Measurements from ENCODE around the gene CFAP210.

Gene CFAP210

DNA sequence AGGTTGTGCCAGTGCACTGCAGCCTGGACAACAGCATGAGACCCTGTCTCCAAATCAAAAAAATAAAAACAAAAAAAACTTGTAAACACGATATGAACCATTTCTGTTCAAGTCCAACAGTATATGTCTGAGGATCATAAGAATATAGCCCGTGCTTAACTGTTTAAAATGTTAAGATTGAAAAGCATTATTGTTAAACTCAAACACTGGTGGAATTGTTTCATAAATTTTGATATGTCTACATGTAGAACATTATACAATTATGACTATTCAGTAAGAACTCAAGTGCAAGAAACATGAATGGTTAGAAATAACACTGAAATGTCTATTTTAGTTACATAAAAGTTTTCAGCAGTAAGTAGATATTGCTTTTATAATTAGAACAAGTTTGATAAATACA, 80.3 kb downstream of the CFAP210 start:
- H3K27ac ChIP-seq (ENCODE audit: low read length): no peak overlapping the region
- TF ChIP-seq EZH2phosphoT487 (IDR thresholded peaks at IDR 0.05; ENCODE audit: low read length) (no peak), EZH2 (optimal IDR thresholded peaks at IDR 0.05; ENCODE audit: low read depth, low read length) (no peak), CTCF (IDR thresholded peaks at IDR 0.05; ENCODE audit: low read length) (no peak)
- H2AFZ ChIP-seq (ENCODE audit: low read length): no peak overlapping the region
- no peaks in the 10 kb centered on the region for H3K9me2 ChIP-seq (replicated peaks; ENCODE audit: insufficient read depth, low read length)
- H3K36me3 ChIP-seq (replicated peaks; ENCODE audit: insufficient read depth, low read length): peaks cover 24% of the 10 kb centered on the region; the same call in 1 of the 2 replicates
- H3K27me3 ChIP-seq (replicated peaks; ENCODE audit: insufficient read depth, low read length): no peaks in the 10 kb centered on the region
- H3K4me1 ChIP-seq (ENCODE audit: low read length): no peaks in the 10 kb centered on the region
- no peak overlapping the region for H3K4me3 ChIP-seq (ENCODE audit: low read length)
- H3K9ac ChIP-seq (ENCODE audit: low read length): no peak overlapping the region
- no peak for DNase-seq
- peaks cover 14% of the 10 kb centered on the region for H3K79me2 ChIP-seq (ENCODE audit: low read length)
- H3F3A ChIP-seq (ENCODE audit: insufficient read depth, low read length): peaks cover 3% of the 10 kb centered on the region; the same call in 1 of the 2 replicates
- H4K20me1 ChIP-seq (ENCODE audit: insufficient read depth, low read length): no peaks in the 10 kb centered on the region
- no peak overlapping the region for H3K4me2 ChIP-seq (ENCODE audit: low read depth, low read length)
- H3K9me3 ChIP-seq (replicated peaks; ENCODE audit: insufficient read depth, low read length): no peaks in the 10 kb centered on the region

DNA sequence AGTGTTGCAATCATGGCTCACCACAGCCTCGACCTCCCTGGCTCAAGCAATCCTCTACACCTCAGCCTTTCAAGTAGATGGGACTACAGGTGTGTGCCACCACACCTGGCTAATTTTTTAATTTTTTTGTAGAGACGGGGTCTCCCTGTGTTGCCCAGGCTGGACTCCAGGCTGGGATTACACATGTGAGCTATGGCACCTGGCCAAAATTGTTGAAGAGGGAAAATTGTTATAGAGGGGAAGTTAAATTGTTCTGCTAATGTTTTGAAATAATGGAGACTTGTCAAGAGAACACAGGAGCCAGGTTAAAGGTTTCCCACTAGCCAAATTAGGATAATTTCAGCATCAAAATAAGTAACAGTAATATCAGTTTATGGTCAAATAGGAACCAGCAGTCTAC, 84.9 kb downstream of the CFAP210 start:
- Histone ChIP-seq H3K36me3 (replicated peaks; ENCODE audit: insufficient read depth, low read length) (peaks cover 22% of the 10 kb centered on the region), H3K27me3 (replicated peaks; ENCODE audit: insufficient read depth, low read length) (no peaks in the 10 kb centered on the region)
- no peak for TF ChIP-seq CTCF (IDR thresholded peaks at IDR 0.05; ENCODE audit: low read length)
- no peak for TF ChIP-seq EZH2phosphoT487 (IDR thresholded peaks at IDR 0.05; ENCODE audit: low read length)
- no peak for TF ChIP-seq EZH2 (optimal IDR thresholded peaks at IDR 0.05; ENCODE audit: low read depth, low read length)

GRCh38 chr2:169599568-169599967, 94.6 kb downstream of the CFAP210 start:
- no peaks in the 10 kb centered on the region for H3K9me3 ChIP-seq (replicated peaks; ENCODE audit: insufficient read depth, low read length)
- no peaks in the 10 kb centered on the region for H3K27me3 ChIP-seq (replicated peaks; ENCODE audit: insufficient read depth, low read length)
- H4K20me1 ChIP-seq (ENCODE audit: insufficient read depth, low read length): peaks cover 19% of the 10 kb centered on the region; the same call in 1 of the 2 replicates
- no peak for TF ChIP-seq EZH2phosphoT487 (IDR thresholded peaks at IDR 0.05; ENCODE audit: low read length)
- TF ChIP-seq CTCF (IDR thresholded peaks at IDR 0.05; ENCODE audit: low read length): no peak
- TF ChIP-seq EZH2 (optimal IDR thresholded peaks at IDR 0.05; ENCODE audit: low read depth, low read length): no peak
- H2AFZ ChIP-seq (ENCODE audit: low read length): no peak overlapping the region
- no peak overlapping the region for H3K27ac ChIP-seq (ENCODE audit: low read length)
- H3K79me2 ChIP-seq (ENCODE audit: low read length): peaks cover 92% of the 10 kb centered on the region
- no peaks in the 10 kb centered on the region for H3K9me2 ChIP-seq (replicated peaks; ENCODE audit: insufficient read depth, low read length)
- no peaks in the 10 kb centered on the region for H3K36me3 ChIP-seq (replicated peaks; ENCODE audit: insufficient read depth, low read length)
- no peaks in the 10 kb centered on the region for H3F3A ChIP-seq (ENCODE audit: insufficient read depth, low read length)
- no peak overlapping the region for H3K9ac ChIP-seq (ENCODE audit: low read length)
- H3K4me3 ChIP-seq (ENCODE audit: low read length): no peak overlapping the region
- H3K4me2 ChIP-seq (ENCODE audit: low read depth, low read length): no peak overlapping the region
- no peak for DNase-seq
- no peaks in the 10 kb centered on the region for H3K4me1 ChIP-seq (ENCODE audit: low read length)

More for the DNA sequence above, 84.9 kb downstream of the CFAP210 start:
- Histone ChIP-seq H3K79me2 (ENCODE audit: low read length) (peaks cover 2% of the 10 kb centered on the region; the same call in 1 of the 2 replicates), H4K20me1 (ENCODE audit: insufficient read depth, low read length) (no peaks in the 10 kb centered on the region), H3K4me3 (ENCODE audit: low read length) (no peak overlapping the region), H3K4me2 (ENCODE audit: low read depth, low read length) (no peak overlapping the region), H3K9me2 (replicated peaks; ENCODE audit: insufficient read depth, low read length) (no peaks in the 10 kb centered on the region), H3K4me1 (ENCODE audit: low read length) (no peaks in the 10 kb centered on the region), H3F3A (ENCODE audit: insufficient read depth, low read length) (peaks cover under 1% of the 10 kb centered on the region), H2AFZ (ENCODE audit: low read length) (no peak overlapping the region), H3K9ac (ENCODE audit: low read length) (no peak overlapping the region), H3K27ac (ENCODE audit: low read length) (no peak overlapping the region), H3K9me3 (replicated peaks; ENCODE audit: insufficient read depth, low read length) (no peaks in the 10 kb centered on the region)
- DNase-seq: no peak

All from MM.1S (cell line).